ENCODE measurements around the gene SEPTIN3.

Gene SEPTIN3

GRCh38 chr22:41976961-41977566 is 7.8 kb downstream of the SEPTIN3 start:
- DNase-seq, result peak; percentile 49

- DNase-seq, result no peak
Measured at GRCh38 chr22:41978732-41979131, 9.5 kb downstream of the SEPTIN3 start.

GRCh38 chr22:41979423-41980250 is 10.4 kb downstream of the SEPTIN3 start:
- DNase-seq, result no peak

GRCh38 chr22:41982865-41983264 is 13.6 kb downstream of the SEPTIN3 start:
- DNase-seq, result no peak

- DNase-seq, result no peak
Measured at GRCh38 chr22:41983513-41984405, 14.5 kb downstream of the SEPTIN3 start.

- DNase-seq, result no peak
Measured at GRCh38 chr22:41987276-41987675, 18.0 kb downstream of the SEPTIN3 start.

- DNase-seq, result no peak
Measured at GRCh38 chr22:41989246-41989645, 20.0 kb downstream of the SEPTIN3 start.

- no peak for DNase-seq
Measured at GRCh38 chr22:41991111-41991510, 21.9 kb downstream of the SEPTIN3 start.

GRCh38 chr22:41992496-41992895 is 23.3 kb downstream of the SEPTIN3 start:
- DNase-seq, result no peak

- DNase-seq, result no peak
Measured at GRCh38 chr22:41995211-41995610, 26.0 kb downstream of the SEPTIN3 start.

GRCh38 chr22:41996826-41997225 is 27.6 kb downstream of the SEPTIN3 start:
- DNase-seq, result no peak

GRCh38 chr22:41998361-41999261 is 29.4 kb downstream of the SEPTIN3 start, which contains the start of gene WBP2NL:
TSS of gene WBP2NL (plus strand) at chr22:41998788. CDS start at chr22:41998819, 31 bp downstream.
- DNase-seq, result no peak

GRCh38 chr22:42000466-42000865 is 31.2 kb downstream of the SEPTIN3 start:
- no peak for DNase-seq

GRCh38 chr22:42001121-42001520 is 31.9 kb downstream of the SEPTIN3 start:
- no peak for DNase-seq

GRCh38 chr22:42001706-42002105 is 32.5 kb downstream of the SEPTIN3 start:
- DNase-seq, result no peak

- DNase-seq, result no peak
Measured at GRCh38 chr22:42007922-42008321, 38.7 kb downstream of the SEPTIN3 start.

- no peak for DNase-seq
Measured at GRCh38 chr22:42010778-42011177, 41.5 kb downstream of the SEPTIN3 start.

GRCh38 chr22:42013385-42013784 is 44.1 kb downstream of the SEPTIN3 start:
- DNase-seq, result no peak

- DNase-seq, result no peak
Measured at GRCh38 chr22:42016111-42016510, 46.9 kb downstream of the SEPTIN3 start.

- DNase-seq, result no peak
Measured at GRCh38 chr22:42018224-42018623, 49.0 kb downstream of the SEPTIN3 start.

Measured in NCI-H1092 treated with DMSO at 0.1 percent for 48 hours (cell line).